Measurements from ENCODE around the gene LAMA3.

Gene LAMA3

GRCh38 chr18:23971097-23971440 lies 281.8 kb downstream of the LAMA3 start:
- DNase-seq (ENCODE audit: low spot score) = no peak
- TF ChIP-seq CTCF (IDR thresholded peaks at IDR 0.05; ENCODE audit: extremely low read depth, missing control alignments) = no peak

DNA sequence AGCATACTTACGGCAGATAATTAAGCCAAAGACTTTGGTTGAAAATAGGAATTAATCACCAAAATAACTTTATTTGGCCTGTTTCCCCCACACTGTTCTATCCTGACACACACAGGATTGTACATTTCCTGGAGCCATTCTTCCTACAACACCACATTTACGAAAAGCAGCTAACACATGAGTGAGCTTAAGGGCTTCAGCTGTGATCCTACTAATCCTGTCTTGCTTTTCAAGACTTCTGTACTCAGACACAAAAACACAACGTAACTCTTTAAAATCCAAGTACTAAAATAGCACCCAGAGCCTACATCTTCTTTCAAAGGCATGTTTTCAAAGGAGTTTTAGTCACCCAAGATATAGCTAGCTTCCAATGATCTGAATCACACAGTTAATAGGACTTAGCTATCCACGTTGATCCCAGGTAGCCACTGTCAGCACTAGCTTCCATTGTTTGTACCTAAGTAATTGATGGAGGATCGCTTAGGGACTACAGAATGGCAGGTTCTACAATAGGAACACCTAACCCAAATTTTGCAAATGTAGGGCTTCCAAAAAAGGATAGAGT lies 282.5 kb downstream of the LAMA3 start:
- no peak for DNase-seq (ENCODE audit: low spot score)
- no peak for TF ChIP-seq CTCF (IDR thresholded peaks at IDR 0.05; ENCODE audit: extremely low read depth, missing control alignments)

DNA sequence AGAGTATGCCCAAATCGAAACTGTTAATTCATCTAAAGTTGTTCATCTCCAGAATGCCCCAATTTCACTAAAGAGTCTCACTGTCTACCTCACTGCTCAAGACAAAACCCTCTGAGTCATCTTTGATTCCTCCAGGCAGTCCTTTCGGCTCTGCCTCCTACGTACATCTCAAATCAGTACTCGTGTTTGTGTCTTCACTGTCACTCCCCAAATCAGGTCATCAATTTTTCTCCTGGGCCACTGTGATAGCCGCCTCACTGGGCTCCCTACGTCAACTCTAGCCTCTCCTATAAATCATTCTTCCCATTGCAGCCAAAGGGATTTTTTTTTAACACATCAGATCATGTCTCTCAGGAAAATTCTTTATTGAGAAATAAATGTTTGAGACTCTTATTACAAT lies 283.2 kb downstream of the LAMA3 start:
- DNase-seq (ENCODE audit: low spot score) = peak; percentile 41

DNA sequence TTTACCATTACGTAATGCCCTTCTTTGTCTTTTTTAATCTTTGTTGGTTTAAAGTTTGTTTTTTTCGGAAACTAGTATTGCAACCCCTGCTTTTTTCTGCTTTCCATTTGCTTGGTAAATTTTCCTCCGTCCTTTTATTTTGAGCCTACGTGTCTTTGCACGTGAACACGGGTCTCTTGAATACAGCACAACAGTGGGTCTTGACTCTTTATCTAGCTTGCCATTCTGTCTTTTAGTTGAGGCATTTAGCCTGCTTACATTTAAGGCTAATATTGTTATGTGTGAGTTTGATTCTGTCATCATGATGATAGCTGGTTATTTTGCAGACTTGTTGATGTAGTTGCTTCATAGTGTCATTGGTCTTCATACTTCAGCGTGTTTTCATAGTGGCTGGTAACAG lies 287.9 kb downstream of the LAMA3 start:
- TF ChIP-seq CTCF (IDR thresholded peaks at IDR 0.05; ENCODE audit: extremely low read depth, missing control alignments) = no peak
- DNase-seq (ENCODE audit: low spot score) = no peak

More for the DNA sequence above, 283.2 kb downstream of the LAMA3 start:
- TF ChIP-seq CTCF (IDR thresholded peaks at IDR 0.05; ENCODE audit: extremely low read depth, missing control alignments) = no peak

GRCh38 chr18:23977719-23978483 lies 288.6 kb downstream of the LAMA3 start:
- TF ChIP-seq CTCF (IDR thresholded peaks at IDR 0.05; ENCODE audit: extremely low read depth, missing control alignments) = no peak
- DNase-seq (ENCODE audit: low spot score) = no peak

- TF ChIP-seq CTCF (IDR thresholded peaks at IDR 0.05; ENCODE audit: extremely low read depth, missing control alignments) = no peak
- DNase-seq (ENCODE audit: low spot score) = peak; percentile 41
Observed at GRCh38 chr18:23981369-23981980, 292.2 kb downstream of the LAMA3 start.
